Lower leg skin (tissue), 3 donors: Measurements from ENCODE around the gene ERICH3.

Experiments
- POLR2A ChIP-seq, 2 donors: fragments of 450-650 bp; IDR thresholded peaks; one replicate each; pipeline ENCODE4 v1.6.1; 2016 to 2017; ENCODE audit warnings: antibody characterized with exemption in 2 of 2, mild to moderate bottlenecking in 1 of 2, moderate library complexity in 1 of 2
- TF ChIP-seq, protein P1 (sequence below), 3 donors: fragments of 450-650 bp; IDR thresholded peaks; one replicate each; pipeline ENCODE4 v1.5.1; 2016; ENCODE audit warnings: antibody characterized with exemption in 3 of 3, mild to moderate bottlenecking in 3 of 3, moderate library complexity in 2 of 3

GRCh38 chr1:74548961-74549750 lies 124.4 kb downstream of the ERICH3 start:
- TF ChIP-seq, protein P1, sequence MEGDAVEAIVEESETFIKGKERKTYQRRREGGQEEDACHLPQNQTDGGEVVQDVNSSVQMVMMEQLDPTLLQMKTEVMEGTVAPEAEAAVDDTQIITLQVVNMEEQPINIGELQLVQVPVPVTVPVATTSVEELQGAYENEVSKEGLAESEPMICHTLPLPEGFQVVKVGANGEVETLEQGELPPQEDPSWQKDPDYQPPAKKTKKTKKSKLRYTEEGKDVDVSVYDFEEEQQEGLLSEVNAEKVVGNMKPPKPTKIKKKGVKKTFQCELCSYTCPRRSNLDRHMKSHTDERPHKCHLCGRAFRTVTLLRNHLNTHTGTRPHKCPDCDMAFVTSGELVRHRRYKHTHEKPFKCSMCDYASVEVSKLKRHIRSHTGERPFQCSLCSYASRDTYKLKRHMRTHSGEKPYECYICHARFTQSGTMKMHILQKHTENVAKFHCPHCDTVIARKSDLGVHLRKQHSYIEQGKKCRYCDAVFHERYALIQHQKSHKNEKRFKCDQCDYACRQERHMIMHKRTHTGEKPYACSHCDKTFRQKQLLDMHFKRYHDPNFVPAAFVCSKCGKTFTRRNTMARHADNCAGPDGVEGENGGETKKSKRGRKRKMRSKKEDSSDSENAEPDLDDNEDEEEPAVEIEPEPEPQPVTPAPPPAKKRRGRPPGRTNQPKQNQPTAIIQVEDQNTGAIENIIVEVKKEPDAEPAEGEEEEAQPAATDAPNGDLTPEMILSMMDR (IDR thresholded peaks at IDR 0.05): no peak
- TF ChIP-seq POLR2A (IDR thresholded peaks at IDR 0.05): no peak
